GM21717 (cell line): ENCODE data around the gene RBFA.

Source experiments
- ATAC-seq: cut with Tn5 transposase; IDR thresholded peaks from one replicate; pipeline ENCODE4 v1.9.1; 2021; ENCODE audit warnings: mild to moderate bottlenecking, moderate library complexity; ENCODE audit not compliant: unreplicated experiment

Gene RBFA

GRCh38 chr18:80070825-80071224 lies 36.6 kb downstream of the RBFA start:
- ATAC-seq = no peak

- ATAC-seq = no peak
These were observed 39.9 kb downstream of the RBFA start for GRCh38 chr18:80074183-80074582.

- ATAC-seq = no peak
These were observed 40.5 kb downstream of the RBFA start for GRCh38 chr18:80074697-80075096.

- ATAC-seq = no peak
These were observed 41.7 kb downstream of the RBFA start for GRCh38 chr18:80075940-80076339.

- no peak for ATAC-seq
These were observed 42.1 kb downstream of the RBFA start for GRCh38 chr18:80076379-80076778.

- no peak for ATAC-seq
These were observed 43.6 kb downstream of the RBFA start for GRCh38 chr18:80077873-80078272.
